Head of caudate nucleus (tissue), 42 donors: ENCODE data around the gene TRIM41.
"Not testable (repeated sequence)": the region's sequence is repeated elsewhere in the genome, so short reads cannot be mapped to it uniquely, and the experiment has no call there.

ENCODE experiments used
- DNase-seq, 42 donors: peaks; one replicate each; pipeline versions ENCODE4 v3.0.0 to v3.0.0-alpha.2; 2020 to 2021; ENCODE audit warnings: mixed read lengths in 7 of 42
- intact Hi-C: fragments of 100-400 bp; cut with DNase I; formaldehyde crosslinking; loops from one replicate; pipeline ENCODE4 v1.15.0; 2022

The TRIM41 gene

DNA sequence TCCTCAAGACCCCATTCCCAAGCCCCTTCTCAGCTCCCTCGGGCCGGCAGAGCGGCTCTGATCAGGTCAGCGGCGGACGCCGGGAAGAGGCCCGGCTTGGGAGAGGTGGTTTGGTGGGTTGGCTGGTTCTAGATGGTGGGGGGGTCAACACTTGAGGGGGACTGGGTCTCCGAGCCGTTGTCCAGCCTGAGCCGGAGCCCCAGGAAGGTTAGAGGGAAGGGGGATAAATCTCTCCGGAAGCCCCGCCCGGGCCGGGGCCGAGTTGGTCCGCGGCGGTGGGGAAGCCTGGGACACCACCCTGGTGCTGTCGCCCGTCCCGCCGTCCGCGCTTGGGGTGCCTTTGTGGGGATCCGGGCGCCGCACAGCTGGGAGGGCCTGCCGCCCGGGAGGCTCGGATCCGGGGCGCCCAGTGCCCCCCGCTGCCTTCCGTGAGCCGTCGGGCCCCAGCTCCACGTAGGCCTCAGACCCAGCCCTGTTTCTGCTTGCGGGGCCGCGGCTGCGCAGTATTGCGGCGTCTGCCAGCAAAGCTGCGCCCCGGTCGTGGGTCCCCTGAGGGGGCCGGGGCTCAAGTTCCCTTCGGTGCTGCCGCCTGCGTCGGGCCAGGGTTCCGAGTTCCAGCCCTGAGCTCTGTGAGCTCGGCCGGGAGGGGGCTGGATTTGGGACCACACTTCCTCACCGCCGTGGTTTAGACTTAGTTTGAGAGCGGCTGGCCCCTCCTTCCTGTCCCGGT lies 38.4 kb downstream of the TRIM41 start:
- DNase-seq, result peak; percentile 38 to 86 (median 71)
- intact Hi-C loops, result loop anchor here (2.0 to 5.0 kb wide), 2 partner anchors 15 to 39 kb away; partner anchors contain the start of gene TRIM41

DNA sequence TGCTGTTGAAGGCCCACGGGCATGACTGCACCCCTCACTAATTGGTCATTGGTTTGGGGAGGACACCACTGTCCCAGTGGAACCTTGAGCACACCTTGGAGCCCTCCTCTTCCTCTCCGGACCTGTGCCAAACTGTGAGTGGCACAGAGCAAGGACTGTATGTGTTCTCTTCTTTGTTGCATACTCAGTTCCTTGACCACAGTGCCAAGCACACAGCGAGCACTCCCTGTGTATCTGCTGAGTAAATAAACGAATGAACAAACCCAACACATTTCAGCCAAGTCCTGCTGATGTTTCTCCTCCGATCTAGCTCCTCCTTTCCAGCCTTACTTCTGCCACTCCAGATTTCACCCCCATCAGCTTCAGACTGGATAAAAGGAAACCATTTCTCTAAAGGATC lies 40.6 kb downstream of the TRIM41 start:
- DNase-seq, result peak in 2 of 42 donors; percentile 2 to 9
- intact Hi-C loops, result loop anchor here (5.0 kb wide), 1 partner anchor 41 kb away; the partner anchor contains the start of gene TRIM41

DNA sequence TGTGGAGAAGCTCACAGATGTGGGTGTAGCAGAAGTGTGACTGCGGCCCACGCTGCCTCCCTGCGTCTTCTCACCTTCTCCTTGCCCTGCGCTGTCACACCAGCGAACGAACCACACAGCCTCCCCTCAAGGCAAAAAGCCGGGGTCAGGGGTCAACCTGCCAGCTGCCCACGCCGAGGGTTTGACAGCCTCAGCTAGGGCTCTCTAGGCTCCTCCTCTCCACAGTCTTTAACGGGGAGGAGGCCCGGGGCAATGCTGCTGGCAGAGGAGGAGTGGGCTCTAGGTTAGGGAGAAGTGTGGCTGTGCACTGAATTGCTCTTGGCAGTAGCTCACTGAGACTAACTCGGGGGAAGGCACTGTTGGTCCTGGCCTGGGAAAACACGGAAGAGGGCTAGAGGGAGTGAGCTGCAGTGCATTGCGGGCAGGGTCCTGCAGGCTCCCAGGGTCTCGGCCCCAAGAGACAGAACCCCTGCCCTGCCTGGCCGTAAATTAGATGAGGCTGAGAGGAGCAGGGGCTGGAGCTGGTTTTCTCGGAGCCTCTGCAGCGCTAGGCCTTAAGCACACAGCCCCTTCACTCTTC lies 42.1 kb downstream of the TRIM41 start:
- intact Hi-C loops, result no loop called here
- peak in 13 of 42 donors; percentile 17 to 54 (median 36) for DNase-seq

DNA sequence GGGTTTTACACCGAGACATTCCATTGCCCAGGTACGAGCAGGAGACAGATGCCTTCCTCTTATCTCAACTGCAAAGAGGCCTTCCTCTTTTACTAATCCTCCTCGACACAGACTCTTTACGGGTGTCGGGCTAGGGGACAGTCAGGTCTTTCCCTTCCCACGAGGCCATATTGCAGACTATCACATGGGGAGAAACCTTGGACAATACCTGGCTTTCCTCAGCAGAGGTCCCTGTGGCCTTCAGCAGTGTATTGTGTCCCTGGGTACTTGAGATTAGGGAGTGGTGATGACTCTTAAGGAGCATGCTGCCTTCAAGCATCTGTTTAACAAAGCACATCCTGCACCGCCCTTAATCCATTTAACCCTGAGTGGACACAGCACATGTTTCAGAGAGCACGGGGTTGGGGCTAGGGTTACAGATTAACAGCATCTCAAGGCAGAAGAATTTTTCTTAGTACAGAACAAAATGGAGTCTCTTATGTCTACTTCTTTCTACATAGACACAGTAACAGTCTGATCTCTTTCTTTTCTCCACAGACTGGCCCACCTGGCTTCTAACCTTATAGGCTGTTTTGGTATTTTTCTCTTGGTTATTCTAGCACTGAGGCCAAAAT lies 44.3 kb downstream of the TRIM41 start:
- DNase-seq, intact Hi-C loops: not testable (repeated sequence)

DNA sequence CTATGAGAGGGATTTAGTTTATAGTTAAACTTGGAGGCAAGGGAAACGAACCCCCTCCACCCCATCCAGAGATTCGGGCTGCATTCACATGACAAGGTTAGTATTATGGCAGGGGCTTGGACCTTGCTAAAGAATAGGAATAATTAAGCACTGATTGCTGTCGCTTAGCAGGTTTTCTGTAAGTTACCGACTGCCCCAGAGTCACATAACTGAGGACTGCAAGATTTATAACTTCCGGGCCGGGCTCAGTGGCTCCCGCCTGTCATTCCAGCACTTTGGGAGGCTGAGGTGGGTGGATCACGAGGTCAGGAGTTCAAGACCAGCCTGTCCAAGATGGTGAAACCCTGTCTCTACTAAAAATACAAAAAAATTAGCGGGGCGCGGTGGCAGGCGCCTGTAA lies 44.8 kb downstream of the TRIM41 start:
- DNase-seq, intact Hi-C loops: not testable (repeated sequence)

DNA sequence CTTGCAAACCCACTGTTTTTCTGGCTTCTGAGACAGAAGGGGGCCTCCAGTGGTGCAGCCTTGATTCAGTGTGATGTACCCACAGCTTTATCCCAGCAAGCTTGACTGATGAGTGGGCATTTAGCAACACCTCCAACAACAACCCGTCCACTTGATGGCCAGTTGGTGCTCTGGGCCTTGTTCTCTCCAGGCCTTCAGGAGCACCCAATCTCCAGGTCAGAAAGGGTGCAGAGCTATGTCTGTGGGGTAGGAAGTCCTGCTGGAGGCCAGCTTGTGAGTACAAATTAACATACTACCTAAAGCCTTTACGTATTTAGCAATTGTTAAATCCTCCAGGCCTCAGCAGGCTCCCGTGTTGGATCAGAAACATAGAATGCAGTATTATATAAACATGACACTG lies 48.0 kb downstream of the TRIM41 start:
- intact Hi-C loops, result no loop called here

DNA sequence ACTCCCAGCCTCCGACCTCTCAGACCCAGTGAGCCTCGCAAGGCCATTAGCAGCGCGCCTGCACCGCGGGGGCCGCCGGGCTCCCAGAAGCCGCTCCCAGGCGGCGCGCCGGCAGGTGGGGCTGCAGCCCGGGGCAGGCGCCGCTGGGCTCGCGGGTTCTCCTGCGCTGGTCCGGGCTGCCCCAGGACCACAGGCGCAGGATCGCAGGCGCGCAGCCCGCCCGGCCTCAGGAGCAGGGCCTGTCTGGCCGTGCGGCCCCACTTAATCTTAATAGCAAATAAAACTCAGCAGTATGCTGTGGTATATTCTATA lies 50.3 kb downstream of the TRIM41 start:
- DNase-seq, intact Hi-C loops: not testable (repeated sequence)

More for the DNA sequence above, 48.0 kb downstream of the TRIM41 start:
- no peak for DNase-seq

DNA sequence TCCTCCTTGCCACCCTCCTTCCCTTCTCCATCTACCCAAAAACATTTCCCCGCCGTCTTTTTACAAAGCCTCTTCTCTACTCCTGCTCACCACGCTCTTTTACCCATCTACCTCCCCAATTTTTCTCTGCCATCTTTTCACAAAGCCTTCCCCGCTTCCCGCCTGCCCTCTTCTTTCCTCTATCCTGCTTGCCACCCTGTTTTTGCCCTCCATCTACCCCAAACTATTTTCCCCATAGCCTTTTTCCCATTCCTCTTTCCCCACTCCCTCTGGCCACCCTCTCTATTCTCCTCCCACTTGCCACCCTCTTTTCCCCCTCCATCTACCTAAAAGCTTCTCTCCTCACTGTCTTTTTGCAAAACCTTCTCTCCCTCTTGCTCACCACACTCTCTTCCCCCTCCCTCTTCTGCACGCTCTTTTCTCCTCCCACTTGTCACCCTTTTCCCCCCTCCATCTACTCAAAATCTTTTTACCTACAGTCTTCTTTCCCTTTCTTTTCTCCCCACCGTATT lies 57.2 kb downstream of the TRIM41 start:
- intact Hi-C loops, result no loop called here
- DNase-seq, result no peak

DNA sequence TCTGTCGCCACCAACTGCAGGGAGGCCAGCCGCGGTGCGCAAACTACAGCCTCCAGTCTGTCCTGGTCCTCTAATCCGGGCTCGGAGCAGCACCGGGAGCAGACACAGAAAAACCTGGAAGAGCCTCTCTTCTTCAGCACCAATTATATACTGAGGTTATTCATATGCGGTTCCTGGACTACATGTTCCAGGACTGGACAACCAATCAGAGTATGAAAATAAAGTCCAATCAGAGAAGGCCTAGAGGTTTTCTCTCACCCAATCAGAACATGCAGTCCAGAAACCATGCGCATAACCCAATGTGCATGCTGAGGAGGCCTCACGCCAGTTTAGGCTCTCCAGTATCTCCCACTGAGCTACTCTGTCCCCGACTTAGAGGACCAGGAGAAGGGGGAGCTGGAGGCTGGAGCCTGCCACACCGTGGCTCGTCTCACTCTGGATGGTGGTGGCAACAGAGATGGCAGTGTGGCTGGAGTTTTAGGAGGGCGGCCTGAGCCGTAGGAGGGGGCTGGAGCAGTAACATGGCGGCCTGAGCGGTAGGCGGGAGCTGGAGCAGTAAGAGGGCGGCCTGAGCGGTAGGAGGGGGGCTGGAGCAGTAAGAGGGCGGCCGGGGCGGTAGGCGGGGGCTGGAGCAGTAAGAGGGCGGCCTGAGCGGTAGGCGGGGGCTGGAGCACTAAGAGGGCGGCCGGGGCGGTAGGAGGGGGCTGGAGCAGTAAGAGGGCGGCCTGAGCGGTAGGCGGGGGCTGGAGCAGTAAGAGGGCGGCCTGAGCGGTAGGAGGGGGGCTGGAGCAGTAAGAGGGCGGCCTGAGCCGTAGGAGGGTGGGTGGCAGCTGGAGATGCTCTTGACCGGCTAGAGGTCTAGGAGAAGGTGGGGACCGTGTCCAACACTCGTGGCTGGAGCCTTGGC lies 58.2 kb downstream of the TRIM41 start:
- intact Hi-C loops, result no loop called here

DNA sequence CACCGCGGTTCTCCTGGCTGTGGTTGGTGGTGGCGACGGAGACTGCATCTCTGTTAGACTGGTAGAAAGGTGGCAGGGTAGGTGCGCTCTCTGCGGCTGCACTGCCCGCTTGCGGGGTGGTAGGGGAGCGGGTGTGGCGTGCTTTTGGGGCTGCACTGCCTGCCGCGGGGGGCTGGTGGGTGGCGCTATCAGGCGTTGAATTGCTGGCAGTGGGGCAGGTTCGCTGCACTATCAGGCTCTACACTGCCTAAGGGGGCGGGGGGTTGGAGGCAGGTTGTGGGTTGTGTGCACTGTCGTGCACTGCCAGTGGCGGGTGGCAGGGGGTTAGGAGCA lies 58.9 kb downstream of the TRIM41 start:
- no peak for DNase-seq
- intact Hi-C loops, result no loop called here

More for the DNA sequence above, 58.2 kb downstream of the TRIM41 start:
- DNase-seq, result no peak

DNA sequence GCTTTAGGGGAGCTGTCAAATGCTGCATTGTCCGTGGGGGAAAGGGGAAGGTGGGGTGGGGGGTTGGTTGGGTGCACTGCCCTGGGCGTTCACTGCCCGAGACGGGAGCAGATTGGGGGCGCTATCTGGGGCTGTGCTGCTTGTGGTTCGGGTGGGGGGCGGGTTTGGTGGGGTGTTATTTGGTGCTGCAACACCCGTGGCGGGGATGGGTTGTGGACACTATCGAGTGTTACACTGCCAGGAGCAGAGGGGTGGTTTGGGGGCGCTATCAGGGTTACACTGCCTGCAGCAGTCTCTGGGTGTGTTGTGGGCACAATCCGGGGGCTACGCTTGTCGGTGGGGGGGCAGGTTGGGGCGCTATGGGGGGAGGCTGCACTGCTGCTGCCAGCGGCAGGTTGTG lies 59.3 kb downstream of the TRIM41 start:
- DNase-seq, intact Hi-C loops: not testable (repeated sequence)

DNA sequence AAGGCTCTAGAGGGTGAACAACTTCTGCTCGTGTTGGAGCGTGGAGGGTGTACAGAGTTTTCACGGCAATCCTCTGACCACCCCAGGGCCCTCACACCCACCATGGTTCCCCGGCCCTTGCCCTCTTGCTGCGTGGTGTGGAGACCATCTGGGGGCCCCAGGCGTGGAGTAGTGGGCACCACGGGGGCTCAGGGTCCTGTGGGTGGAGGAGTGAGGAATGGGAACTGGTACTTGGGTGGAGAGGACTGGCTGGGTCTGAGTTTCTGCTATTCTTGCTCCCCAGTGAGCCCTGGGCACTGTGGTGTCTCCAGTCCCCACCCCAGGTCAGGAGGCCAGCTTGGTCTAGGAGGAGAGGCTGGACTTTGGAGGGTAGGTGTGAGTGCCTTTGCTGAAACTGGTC lies 59.8 kb downstream of the TRIM41 start:
- intact Hi-C loops, result no loop called here
- DNase-seq, result no peak

DNA sequence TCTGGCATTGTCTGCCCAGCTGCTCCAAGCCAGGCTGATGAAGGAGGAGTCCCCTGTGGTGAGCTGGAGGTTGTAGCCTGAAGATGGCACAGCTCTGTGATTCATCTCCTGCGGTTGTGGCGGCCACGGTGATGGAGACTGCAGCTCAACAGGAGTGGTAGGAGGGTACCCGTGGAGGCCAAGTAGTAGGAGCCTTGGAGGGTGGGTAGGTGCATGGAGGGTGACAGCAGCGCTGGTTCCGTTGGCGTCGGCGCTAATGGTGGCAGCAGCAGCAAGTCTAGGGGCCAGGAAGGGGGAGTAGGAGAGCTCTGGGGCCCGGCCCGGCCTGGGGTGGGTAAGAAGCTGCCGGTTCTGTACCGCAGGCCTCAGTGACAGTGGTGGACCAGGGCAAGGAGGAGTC lies 60.3 kb downstream of the TRIM41 start:
- DNase-seq, result no peak
- intact Hi-C loops, result no loop called here

DNA sequence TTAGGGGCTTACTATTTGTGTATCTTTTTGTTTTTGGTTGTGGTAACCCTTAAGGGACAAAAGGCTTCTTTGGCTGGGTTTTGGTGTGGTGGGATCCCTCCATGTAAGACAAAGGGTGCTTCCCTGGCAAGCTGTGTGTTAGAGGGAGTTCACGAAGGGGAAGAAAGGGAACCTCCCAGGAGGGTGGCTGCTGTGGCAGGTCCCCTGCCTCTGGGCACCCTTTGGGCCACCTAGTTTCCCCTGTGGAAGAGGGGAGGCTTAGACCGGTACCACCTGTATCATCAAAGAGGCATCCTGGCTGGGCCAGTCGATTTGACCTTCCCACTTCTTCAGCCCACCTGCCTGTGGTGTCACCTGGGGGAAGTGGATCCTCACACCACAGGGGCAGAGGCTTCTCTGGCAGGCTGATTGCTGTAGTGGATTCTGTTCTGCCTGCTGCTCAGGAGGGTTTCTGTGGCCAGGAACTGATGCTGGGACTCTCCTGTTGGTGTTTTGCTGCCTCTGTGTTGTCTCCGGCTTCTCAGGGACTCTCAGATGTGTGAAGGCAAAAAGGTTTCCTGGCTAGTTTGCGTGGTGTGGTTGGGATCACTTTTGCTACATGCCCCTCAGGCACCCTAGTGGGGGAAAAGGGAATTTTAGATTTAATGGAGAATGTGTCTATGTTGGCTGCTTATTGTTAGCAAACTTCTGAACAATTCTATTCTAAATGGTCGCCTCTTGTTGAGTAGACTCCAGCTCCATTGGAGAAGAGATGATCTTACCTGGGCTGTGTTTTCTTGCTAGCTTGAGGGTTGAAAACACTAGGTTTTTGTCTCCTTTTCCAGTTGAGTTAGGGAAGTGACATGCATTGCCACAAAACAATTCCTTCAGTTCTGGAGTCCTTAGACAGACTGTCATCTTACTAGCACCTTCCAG lies 61.0 kb downstream of the TRIM41 start:
- intact Hi-C loops, DNase-seq: not testable (repeated sequence)
